Embryonic facial prominence (tissue), 1 donor: ENCODE measurements around the gene GMEB1.
"Not testable (repeated sequence)": the region's sequence is repeated elsewhere in the genome, so short reads cannot be mapped to it uniquely, and the experiment has no call there.

Source experiments
- DNase-seq: peaks from one replicate; pipeline ENCODE4 v3.0.0-alpha.2; 2016; ENCODE audit errors: extremely low spot score

GMEB1 gene

DNA sequence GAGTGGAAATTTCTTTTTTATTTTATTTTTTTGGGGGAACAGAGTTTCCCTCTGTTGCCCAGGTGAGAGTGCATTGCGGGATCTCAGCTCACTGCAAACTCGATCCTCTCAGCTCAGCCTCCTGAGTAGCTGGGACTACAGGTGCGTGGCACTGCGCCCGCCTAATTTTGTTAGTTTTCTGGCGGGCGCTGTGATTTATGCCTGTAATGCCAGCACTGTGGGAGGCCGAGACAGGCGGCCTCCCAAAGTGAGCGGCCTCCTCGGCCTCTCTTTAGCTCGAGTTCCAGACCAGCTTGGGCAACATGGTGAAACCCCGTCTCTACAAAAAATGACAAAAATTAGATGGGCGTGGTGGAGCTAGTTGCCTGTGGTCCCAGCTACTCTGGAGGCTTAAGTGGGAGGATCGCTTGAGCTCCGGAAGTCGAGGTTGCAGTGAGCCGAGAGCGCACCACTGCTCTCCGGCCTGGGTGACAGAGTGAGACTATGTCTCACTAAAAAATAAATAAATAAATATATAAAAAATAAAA, 2.7 kb downstream of the GMEB1 start:
- DNase-seq: no peak

DNA sequence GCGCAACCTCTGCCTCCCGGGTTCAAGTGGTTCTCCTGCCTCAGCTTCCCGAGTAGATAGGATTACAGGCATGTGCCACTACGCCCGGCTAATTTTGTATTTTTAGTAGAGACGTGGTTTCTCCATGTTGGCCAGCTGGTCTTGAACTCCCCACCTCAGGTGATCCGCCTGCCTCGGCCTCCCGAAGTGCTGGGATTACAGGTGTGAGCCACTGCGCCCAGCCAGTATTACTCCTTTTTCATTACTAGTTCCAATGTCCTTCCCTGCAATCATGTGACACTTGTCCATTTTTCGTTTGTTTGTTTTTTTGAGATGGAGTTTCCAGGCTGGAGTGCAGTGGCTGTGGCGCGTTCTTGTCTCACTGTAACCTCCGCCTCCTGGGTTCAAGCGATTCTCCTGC, 4.4 kb downstream of the GMEB1 start:
- DNase-seq: not testable (repeated sequence)

DNA sequence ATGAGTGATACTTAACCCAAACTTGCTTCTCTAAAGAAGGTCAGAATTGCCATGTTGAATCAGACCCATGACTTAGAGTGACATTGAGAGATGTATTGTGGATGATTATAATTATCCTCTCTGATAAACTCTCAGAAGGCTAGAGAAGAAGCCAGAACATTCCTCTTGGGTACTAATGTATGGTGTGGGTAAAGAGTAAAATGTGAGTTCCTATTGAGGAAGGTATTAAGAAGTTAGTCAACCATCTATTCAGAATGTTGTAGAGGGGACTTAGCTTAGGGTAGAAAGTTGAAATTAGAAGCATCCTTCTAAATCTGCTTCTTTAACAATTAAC, 7.3 kb downstream of the GMEB1 start:
- DNase-seq: no peak

DNA sequence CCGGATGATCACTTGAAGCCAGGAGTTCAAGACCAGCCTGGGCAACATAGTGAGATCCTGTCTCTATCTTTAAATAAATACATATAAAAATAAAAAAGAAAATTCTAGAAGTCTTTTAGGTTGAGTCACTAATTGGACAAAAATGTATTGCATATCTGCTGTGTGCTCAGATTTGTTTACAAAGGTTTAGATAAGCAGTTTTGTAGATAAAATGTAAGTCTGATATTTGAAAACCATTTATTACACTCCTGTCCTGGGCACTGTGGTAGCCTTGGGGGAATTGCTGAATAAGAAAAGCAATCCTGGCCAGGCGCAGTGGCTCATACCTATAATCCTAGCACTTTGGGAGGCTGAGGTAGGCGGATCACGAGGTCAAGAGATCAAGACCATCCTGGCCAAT, 11.6 kb downstream of the GMEB1 start:
- DNase-seq: no peak

- DNase-seq: no peak
These were observed 14.3 kb downstream of the GMEB1 start for GRCh38 chr1:28682840-28683239.

DNA sequence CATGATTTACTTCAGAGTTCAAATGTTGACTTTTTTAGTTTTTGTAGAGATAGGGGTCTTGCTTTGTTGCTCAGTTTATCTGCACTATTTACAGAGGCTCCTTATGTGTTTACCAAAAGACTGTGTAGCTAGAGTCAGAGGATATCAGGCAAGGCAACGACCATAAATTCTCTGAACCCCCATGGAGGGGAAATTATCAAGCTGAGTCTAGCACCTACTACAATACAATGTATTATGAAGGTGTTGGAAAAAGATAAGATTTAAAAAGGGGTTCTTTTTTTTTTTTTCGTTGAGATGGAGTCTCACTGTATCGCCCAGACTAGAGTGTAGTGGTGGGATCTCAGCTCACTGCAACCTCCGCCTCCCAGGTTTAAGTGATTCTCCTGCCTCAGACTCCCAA, 16.4 kb downstream of the GMEB1 start:
- DNase-seq: no peak

DNA sequence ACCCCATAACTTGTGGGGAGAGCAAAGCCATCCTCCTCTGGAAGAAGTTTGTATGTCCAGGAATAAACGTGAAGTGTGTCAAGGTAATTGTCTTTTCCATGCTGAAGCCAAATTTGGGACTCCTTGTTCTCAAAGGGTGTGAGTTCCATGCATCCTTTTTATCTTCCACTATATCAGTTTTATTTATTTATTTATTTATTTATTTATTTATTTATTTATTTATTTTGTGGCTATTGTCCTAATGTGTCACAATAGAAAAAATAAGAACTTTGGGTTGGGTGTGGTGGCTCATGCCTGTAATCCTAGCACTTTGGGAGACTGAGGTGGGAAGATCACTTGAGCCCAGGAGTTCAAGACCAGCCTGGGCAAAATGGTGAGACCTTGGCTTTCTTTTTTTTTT, 23.0 kb downstream of the GMEB1 start:
- not testable (repeated sequence) for DNase-seq

DNA sequence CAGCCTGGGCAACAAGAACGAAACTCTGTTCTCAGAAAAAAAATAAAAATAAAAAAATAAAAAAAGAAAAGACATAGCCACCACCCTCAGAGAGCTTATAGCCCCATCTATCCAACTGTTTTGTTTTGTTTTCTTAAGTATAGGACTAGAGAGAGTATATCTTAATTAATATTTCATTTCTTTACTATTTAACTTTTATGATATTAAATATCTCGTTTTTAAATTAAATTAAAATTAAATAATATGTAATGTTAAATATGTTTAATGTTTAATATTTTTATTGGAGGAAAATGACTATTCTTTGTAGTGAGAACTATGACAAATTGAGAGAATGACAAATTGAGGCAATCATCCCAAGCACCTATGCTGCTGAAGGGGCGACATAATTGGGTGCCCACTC, 35.0 kb downstream of the GMEB1 start:
- no peak for DNase-seq

GRCh38 chr1:28716336-28716735, 47.8 kb downstream of the GMEB1 start:
- no peak for DNase-seq

DNA sequence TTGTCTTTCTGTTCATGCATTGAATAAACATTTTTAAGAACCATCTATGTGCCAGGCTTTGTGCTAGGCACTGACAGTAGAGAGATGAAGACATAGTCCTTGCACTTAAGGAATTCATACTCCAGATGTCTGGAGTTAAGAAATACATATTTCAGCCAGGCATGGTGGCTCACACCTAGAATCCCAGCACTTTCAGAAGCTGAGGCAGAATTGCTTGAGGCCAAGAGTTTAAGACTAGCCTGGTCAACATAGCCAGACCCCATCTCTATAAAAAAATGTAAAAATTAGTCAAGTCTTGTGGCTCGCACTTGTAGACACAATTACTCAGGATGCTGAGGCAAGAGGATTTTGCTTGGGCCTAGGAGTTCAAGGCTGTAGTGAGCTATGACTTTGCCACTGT, 49.6 kb downstream of the GMEB1 start:
- DNase-seq: no peak

GRCh38 chr1:28718586-28719331, 50.2 kb downstream of the GMEB1 start:
- DNase-seq: no peak

DNA sequence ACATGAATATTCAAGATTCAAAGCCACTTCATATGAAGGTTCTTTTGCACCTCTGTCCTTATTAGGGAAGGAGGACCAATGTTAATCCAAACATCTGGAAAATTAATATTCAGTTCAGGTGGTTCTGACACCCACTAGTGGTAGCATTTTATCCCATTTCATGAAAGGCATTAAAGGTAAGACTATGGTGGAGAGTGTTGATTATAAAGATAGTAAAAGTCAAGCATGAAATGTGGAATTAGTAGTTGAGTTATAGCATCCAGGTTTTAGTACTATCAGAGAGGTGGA, 50.7 kb downstream of the GMEB1 start:
- no peak for DNase-seq

GRCh38 chr1:28720376-28720775, 51.8 kb downstream of the GMEB1 start:
- DNase-seq: no peak

DNA sequence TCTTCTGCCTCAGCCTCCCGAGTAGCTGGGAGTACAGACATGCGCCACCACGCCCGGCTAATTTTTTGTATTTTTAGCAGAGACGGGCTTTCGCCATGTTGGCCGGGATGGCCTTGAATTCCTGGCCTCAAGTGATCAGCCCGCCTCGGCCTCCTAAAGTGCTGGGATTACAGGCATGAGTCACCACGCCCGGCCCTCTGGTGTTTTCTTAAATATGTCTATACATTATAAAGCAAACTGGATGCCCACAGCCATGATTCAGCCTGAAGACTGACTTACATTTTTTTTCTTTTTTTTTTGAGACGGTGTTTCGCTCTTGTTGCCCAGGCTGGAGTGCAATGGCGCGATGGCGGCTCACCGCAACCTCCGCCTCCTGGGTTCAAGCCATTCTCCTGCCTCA, 53.3 kb downstream of the GMEB1 start:
- not testable (repeated sequence) for DNase-seq

DNA sequence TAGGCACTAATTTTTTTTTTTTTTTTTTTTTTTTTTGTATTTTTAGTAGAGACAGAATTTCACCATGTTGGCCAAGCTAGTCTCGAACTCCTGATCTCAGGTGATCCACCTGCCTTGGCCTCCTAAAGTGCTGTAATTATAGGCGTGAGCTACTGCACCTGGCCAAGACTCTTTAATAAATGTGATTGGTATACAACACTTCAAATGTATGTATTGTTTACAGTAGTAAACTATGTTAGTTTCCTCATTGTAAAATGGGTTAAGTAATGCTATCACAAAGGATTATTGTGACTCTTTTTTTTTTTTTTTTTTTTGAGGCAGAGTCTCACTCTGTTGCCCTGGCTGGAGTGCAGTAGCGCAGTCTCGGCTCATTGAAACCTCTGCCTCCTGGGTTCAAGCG, 56.8 kb downstream of the GMEB1 start:
- DNase-seq: not testable (repeated sequence)

DNA sequence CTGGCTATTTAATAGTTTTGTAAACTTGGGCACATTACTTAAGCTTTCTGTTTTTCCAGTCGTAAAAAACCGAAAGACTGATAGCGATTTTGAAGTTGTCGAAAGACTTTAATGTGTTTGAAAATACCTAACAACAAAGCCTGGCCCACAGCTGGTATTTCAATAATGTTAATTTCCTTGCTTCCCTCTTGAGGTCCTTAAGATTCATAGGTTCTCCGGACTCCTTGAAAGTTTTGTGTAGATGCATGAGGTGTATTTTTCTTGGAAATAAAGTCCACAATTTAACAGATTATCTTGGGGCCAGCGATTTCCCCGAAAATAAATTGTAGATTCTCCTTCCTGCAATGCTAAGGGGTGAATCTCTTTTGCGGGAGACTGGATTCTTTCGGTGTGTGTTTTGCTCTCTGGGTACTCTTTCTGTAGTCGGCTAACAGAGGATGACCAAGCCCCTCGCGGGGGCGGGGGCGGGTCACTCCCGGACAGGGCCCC, 67.4 kb downstream of the GMEB1 start:
- DNase-seq: no peak

- DNase-seq: peak; percentile 92
These were observed 68.1 kb downstream of the GMEB1 start, which contains the start of gene YTHDF2 for GRCh38 chr1:28736450-28737306. YTHDF2 (plus strand) TSS chr1:28736940; CDS start chr1:28737121, 181 bp downstream.

DNA sequence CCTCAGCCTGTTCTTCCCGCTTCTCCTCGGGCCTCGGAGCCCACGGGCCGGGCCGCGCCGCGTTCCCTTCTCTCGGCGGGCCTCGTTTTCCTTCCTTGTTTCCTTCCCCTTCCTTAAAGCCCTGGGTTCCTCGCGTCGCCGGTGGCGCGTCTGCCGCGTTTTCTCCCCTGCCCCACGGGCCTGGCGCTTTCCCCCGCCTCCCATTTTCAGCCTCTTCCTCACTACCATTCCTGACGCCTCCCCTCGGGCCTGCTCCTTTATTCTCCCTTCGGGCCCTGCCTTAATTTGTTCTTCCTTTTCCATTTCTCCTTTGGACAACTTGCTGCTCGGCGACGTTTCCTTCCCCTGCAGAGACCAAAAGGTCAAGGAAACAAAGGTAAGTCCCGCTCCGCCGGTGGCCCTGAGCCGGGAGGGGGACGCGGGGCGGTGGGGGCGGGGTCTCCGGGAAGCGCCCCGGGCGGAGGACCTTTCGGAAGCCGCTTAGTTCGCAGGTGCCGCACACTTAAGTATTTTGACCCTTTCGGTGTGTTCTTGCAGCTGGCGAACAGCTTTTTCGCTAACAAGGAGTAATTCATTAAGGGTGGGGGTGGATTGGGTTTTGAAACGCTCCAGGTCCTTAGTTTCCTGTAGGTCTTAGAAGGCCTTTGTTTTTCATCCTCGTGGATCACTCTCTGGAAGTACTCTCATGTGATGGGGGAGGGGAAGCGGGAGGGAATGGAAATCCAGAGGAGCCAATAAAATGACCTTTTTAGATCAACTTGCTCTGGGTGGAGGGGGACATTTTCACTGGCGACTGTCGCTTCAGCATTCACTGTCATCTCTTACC, 68.9 kb downstream of the GMEB1 start:
- peak; percentile 7 for DNase-seq

DNA sequence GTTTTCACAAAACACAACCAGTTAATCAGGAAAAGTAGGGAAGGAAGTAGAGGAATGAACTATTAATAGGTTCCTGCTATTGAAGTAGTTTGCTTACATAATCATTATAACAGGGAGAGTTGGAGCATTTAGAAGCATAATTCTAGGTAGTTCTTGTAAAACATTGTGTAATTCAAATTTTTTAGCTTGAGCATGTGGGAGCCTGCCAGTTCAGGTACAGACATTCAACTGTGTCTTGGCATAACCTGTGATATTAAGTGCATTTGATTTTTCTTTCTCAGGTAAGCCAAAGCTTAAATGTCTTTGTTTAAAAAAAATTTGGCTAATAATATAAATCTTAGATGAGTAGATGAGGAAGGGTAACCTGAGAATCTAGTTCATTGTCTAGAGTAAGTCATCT, 71.5 kb downstream of the GMEB1 start:
- DNase-seq: no peak

GRCh38 chr1:28744184-28744583, 75.6 kb downstream of the GMEB1 start:
- DNase-seq: no peak

DNA sequence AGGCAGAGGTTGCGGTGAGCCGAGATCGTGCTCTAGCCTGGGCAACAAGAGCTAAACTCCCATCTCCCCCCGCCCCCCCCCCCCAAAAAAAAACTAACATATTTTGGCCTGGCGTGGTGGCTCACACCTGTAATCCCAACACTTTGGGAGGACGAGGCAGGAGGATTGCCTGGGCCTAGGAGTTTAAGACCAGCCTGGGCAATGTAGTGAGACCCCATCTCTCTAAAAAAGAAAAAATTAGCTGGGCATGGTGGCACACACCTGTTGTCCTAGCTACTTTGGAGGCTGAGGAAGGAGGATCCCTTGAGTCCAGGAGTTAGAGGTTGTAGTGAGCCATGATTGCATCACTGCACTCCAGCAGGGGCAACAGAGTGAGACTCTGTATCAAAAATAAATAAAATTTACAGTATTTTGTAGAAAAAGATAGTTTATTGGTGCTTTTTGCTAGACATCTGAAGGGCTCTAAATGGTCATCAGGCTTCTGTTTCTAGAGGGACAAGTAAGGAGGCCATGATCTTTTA, 77.1 kb downstream of the GMEB1 start:
- no peak for DNase-seq

- DNase-seq: no peak
These were observed 81.7 kb downstream of the GMEB1 start for GRCh38 chr1:28750330-28750729.
